ENCODE data around the gene CSMD2. TPM values are rescaled to one million over a fixed set of nuclear protein-coding genes. Genes with fewer than 3 reads are reported as not detected.

CSMD2 gene
- total and polyA plus RNA-seq, 2 donors (not counting 1 experiment from before 2014, with no cell fraction given) = 2.2 to 7.6 TPM

GRCh38 chr1:34122080-34122932 is 42.7 kb downstream of the CSMD2 start:
- no peaks in the 10 kb centered on the region for H3K27me3 ChIP-seq (ENCODE audit: control insufficient read depth, insufficient read depth, low read length)
- no peaks in the 10 kb centered on the region for H3K4me1 ChIP-seq (ENCODE audit: control insufficient read depth, extremely low read depth, insufficient read depth, low read length)
- no peak overlapping the region for H3K27ac ChIP-seq (ENCODE audit: insufficient read depth, low read length)
- H3K4me3 ChIP-seq (replicated peaks in 1 of 4; ENCODE audit: control extremely low read depth in 1 of 4, insufficient read depth in 1 of 4, low read depth in 3 of 4, low read length in 4 of 4) = no peak overlapping the region
- H4K20me1 ChIP-seq (ENCODE audit: control insufficient read depth, extremely low read depth, insufficient read depth, low read length) = no peaks in the 10 kb centered on the region
- no peaks in the 10 kb centered on the region for H3K79me2 ChIP-seq (ENCODE audit: control insufficient read depth, insufficient read depth, low read length)
- no peak overlapping the region for H3K4me2 ChIP-seq (ENCODE audit: extremely low read depth, insufficient read depth, low read length)
- no peak overlapping the region for H3K9ac ChIP-seq (ENCODE audit: insufficient read depth, low read length)
- H3K9me3 ChIP-seq (ENCODE audit: control insufficient read depth, insufficient read depth, low read depth, low read length) = no peaks in the 10 kb centered on the region
- H2AFZ ChIP-seq (ENCODE audit: low read length) = no peak overlapping the region
- TF ChIP-seq CTCF (conservative IDR thresholded peaks at IDR 0.05 in 1 of 2, IDR thresholded peaks at IDR 0.05 in 1 of 2; ENCODE audit: low read depth in 1 of 2, low read length in 2 of 2) (no peak), EZH2 (IDR thresholded peaks at IDR 0.05; ENCODE audit: low read length, missing control alignments) (no peak)
- DNase-seq (ENCODE audit: low read depth in 2 of 2) = no peak
- H3K36me3 ChIP-seq (ENCODE audit: control insufficient read depth, insufficient read depth, low read length) = no peaks in the 10 kb centered on the region

DNA sequence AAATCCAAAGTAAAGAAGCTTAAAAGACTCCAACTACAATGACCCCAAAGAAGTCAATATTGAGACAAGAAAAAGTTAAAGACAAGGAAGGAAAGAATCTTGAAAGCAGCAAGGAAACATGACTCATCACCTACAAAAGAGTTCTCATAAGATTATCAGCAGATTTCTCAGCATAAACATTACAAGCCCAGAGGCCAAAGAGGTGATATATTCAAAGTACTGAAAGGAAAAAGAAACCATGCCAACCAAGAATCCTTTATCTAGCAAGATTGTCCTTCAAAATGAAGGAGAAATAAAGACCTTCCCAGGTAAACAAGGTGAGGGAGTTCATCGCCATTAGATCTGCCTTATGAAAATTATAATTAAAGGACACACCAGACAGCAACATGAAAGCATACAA is 49.8 kb downstream of the CSMD2 start:
- Histone ChIP-seq H2AFZ (ENCODE audit: low read length) (no peak overlapping the region), H3K4me3 (replicated peaks in 1 of 4; ENCODE audit: control extremely low read depth in 1 of 4, insufficient read depth in 1 of 4, low read depth in 3 of 4, low read length in 4 of 4) (no peak overlapping the region)
- TF ChIP-seq CTCF (conservative IDR thresholded peaks at IDR 0.05 in 1 of 2, IDR thresholded peaks at IDR 0.05 in 1 of 2; ENCODE audit: low read depth in 1 of 2, low read length in 2 of 2) = no peak
- no peak for TF ChIP-seq EZH2 (IDR thresholded peaks at IDR 0.05; ENCODE audit: low read length, missing control alignments)

DNA sequence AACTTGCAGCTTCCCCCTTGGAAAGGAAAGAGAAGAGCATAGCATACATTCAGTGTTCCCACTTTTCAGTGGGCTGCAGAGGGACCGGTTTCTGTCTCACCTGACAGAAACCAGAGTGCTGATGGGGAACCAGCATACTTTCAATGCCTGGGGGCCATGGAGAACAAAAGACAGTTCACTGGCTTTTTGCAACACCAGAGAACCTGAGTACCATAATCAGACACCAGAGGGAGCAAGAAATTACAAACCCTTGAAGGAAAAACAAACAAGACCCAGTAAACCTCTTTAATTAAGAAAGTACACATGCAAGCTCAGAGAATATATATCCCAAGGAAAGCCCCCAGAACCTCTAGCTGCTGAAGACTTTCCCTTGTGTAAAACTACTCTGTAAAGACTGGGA is 51.1 kb downstream of the CSMD2 start:
- Histone ChIP-seq H3K36me3 (ENCODE audit: control insufficient read depth, insufficient read depth, low read length) (no peaks in the 10 kb centered on the region), H4K20me1 (ENCODE audit: control insufficient read depth, extremely low read depth, insufficient read depth, low read length) (no peaks in the 10 kb centered on the region), H3K4me3 (replicated peaks in 1 of 4; ENCODE audit: control extremely low read depth in 1 of 4, insufficient read depth in 1 of 4, low read depth in 3 of 4, low read length in 4 of 4) (no peak overlapping the region), H3K27me3 (ENCODE audit: control insufficient read depth, insufficient read depth, low read length) (no peaks in the 10 kb centered on the region), H3K27ac (ENCODE audit: insufficient read depth, low read length) (no peak overlapping the region), H2AFZ (ENCODE audit: low read length) (no peak overlapping the region), H3K4me1 (ENCODE audit: control insufficient read depth, extremely low read depth, insufficient read depth, low read length) (no peaks in the 10 kb centered on the region), H3K4me2 (ENCODE audit: extremely low read depth, insufficient read depth, low read length) (no peak overlapping the region), H3K79me2 (ENCODE audit: control insufficient read depth, insufficient read depth, low read length) (no peaks in the 10 kb centered on the region), H3K9me3 (ENCODE audit: control insufficient read depth, insufficient read depth, low read depth, low read length) (no peaks in the 10 kb centered on the region), H3K9ac (ENCODE audit: insufficient read depth, low read length) (no peak overlapping the region)
- TF ChIP-seq EZH2 (IDR thresholded peaks at IDR 0.05; ENCODE audit: low read length, missing control alignments) = no peak
- peak in 1 of 2 donors; percentile 30 for TF ChIP-seq CTCF (conservative IDR thresholded peaks at IDR 0.05 in 1 of 2, IDR thresholded peaks at IDR 0.05 in 1 of 2; ENCODE audit: low read depth in 1 of 2, low read length in 2 of 2)
- no peak for DNase-seq (ENCODE audit: low read depth in 2 of 2)

More for the DNA sequence above, 49.8 kb downstream of the CSMD2 start:
- Histone ChIP-seq H3K79me2 (ENCODE audit: control insufficient read depth, insufficient read depth, low read length) (no peaks in the 10 kb centered on the region), H3K27me3 (ENCODE audit: control insufficient read depth, insufficient read depth, low read length) (no peaks in the 10 kb centered on the region), H3K9ac (ENCODE audit: insufficient read depth, low read length) (no peak overlapping the region), H4K20me1 (ENCODE audit: control insufficient read depth, extremely low read depth, insufficient read depth, low read length) (no peaks in the 10 kb centered on the region), H3K27ac (ENCODE audit: insufficient read depth, low read length) (no peak overlapping the region), H3K4me2 (ENCODE audit: extremely low read depth, insufficient read depth, low read length) (no peak overlapping the region), H3K4me1 (ENCODE audit: control insufficient read depth, extremely low read depth, insufficient read depth, low read length) (no peaks in the 10 kb centered on the region), H3K36me3 (ENCODE audit: control insufficient read depth, insufficient read depth, low read length) (no peaks in the 10 kb centered on the region), H3K9me3 (ENCODE audit: control insufficient read depth, insufficient read depth, low read depth, low read length) (no peaks in the 10 kb centered on the region)
- DNase-seq (ENCODE audit: low read depth in 2 of 2) = peak in 1 of 2 donors; percentile 33
